GM19467 (cell line): ENCODE measurements around the gene FKBP1A.
"Not testable (repeated sequence)": the region's sequence is repeated elsewhere in the genome, so short reads cannot be mapped to it uniquely, and the experiment has no call there.

Experiments used
- ATAC-seq: cut with Tn5 transposase; IDR thresholded peaks from one replicate; pipeline ENCODE4 v1.9.1; 2021; ENCODE audit warnings: mild to moderate bottlenecking, moderate library complexity; ENCODE audit not compliant: unreplicated experiment

Gene FKBP1A

GRCh38 chr20:1417790-1418189 lies 24.9 kb upstream of the FKBP1A start:
- ATAC-seq, result no peak

- no peak for ATAC-seq
Observed at GRCh38 chr20:1417273-1417672, 24.4 kb upstream of the FKBP1A start.

- no peak for ATAC-seq
Observed at GRCh38 chr20:1415667-1416468, 23.0 kb upstream of the FKBP1A start.

DNA sequence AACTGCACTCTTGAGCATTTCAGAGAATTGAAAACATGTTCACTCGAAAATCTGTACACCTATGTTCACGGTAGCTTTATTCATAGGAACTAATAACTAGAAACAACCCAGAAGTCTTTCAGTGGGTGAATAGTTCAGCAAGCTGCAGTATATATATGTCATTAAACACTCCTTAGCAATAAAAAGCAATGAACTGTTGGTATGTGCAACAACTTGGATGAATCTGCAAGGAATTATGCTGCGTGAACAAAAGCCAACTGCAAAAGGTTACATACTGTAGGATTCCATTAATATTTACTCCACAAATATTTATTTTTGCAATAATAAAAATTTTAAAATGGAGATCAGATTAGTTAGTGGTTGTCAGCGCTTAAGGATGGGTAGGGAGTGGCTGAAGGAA lies 22.1 kb upstream of the FKBP1A start:
- ATAC-seq, result no peak

DNA sequence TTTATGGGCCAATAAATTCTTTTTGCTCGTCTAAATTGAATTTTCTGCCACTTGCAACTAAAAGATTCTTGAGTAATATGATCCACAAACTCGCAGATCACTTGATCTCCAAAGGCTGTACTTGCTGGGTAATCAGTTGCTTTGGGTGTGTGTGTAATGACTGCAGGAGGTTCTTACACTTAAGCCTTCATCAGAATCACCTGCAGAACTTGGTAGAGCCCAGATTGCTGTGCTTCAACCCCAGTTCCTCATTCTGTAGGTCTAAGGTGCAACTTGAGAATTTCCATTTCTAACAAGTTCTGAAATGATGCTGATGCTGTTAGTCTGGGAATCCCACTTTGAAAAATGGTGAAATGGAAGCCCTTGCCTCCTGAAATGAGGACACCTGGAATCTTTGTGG lies 12.9 kb upstream of the FKBP1A start:
- no peak for ATAC-seq

DNA sequence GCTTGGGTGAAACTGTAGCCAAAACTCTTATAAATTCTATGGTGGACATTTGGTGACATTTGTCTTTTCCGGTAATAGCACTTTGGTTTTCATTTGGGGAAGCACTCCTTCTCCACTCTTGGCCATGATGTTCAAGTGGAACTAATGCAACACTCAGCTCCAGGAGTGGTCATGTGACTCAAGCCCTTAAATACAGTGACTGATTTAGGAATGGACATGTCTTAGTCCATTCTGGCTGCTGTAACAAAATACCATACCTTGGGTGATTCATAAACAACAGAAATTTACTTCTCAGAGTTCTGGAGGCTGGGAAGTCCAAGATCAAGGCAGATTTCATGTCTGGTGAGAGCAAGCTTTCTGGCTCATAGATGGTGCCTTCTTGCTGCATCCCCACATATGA lies 10.8 kb upstream of the FKBP1A start:
- ATAC-seq, result no peak

GRCh38 chr20:1402149-1402548 lies 9.3 kb upstream of the FKBP1A start:
- no peak for ATAC-seq

GRCh38 chr20:1401451-1401907 lies 8.6 kb upstream of the FKBP1A start:
- ATAC-seq, result no peak

DNA sequence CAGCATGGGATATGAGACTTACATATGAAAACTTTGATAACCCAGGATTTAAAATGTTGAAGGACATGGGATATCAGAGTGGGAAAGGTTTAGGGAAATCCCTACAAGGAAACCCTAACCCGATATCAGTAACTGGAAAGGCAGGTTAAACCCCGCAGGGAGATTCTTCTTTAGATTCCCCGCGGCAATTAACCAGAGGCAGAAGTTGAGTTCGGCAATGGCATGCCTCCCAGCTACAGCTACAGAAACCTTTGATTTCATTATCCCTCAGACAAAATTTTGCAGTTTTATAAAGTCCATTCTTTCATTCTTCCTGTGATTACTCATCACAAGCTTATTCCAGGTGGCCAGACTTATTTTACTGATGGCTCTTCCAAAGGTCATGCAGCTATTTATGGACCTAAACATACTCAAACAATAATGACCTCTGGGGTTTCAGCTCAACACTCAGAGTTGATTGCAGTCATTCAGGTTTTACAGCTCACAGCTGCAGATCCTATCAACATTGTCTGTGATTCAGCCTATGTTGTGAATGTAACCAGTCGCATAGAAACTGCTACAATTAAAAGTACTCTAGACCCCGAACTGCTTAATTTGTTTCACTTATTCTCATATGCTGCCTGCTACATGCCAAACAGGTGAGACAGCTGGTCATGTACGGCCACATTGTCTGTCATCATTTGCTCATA lies 7.0 kb upstream of the FKBP1A start:
- ATAC-seq, result not testable (repeated sequence)

DNA sequence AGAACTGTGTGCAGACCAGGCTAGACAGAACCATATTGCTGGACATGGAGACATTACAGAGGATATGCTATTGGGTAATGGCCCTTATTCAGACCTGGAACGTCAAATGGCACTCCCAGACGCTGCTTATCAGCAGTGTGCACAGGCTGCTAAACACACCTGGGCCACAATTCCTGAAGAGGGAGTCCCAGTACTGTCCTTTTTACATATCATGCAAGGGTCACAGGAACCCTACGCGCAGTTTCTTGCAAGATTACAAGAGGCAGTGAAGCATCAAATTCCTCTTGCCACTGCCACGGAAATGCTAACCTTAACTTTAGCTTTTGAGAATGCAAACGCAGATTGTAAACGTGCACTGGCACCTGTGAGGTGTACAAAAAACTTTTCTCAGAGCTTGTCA lies 5.3 kb upstream of the FKBP1A start:
- ATAC-seq, result not testable (repeated sequence)

DNA sequence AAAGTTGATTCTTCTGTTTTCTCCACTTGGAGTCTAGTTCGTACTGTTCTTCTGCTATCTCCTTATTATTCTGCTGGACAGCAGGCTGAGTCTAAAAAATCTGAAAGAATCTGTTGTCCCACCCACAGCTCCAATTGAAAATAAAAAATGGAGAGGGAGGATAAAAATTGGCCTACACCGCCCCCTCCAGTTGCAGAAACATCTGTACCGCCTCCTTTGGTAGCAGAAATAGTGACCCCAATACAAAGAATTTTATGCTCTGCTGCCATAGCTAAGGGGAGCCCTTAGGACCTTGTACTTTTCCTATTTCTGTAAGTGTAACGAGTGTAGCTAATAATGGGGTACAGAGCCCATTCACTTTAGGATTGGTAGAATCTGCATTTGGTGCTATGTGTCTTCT lies 4.9 kb upstream of the FKBP1A start:
- ATAC-seq, result no peak

- ATAC-seq, result no peak
Observed at GRCh38 chr20:1396702-1397101, 3.8 kb upstream of the FKBP1A start.

DNA sequence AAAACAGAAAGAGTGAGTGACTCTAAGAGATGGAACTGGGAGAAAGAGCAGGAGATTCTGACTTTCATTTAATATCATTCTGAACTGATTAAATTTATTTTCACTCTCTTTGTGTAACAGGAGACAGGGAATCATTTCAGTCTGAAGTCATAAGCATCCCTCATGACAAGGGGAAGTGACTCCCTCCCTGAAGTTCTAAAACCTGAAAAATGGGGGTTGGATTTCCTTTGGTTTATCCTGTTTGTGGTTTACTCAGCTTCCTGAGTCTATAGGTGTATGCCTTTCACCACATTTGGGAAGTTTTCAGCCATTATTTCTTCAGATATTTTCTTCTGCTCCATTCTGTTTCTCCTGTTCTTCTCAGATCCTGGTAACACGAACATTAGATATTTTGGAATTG lies 3.4 kb upstream of the FKBP1A start:
- no peak for ATAC-seq

- no peak for ATAC-seq
Observed at GRCh38 chr20:1394686-1395085, 1.8 kb upstream of the FKBP1A start.

GRCh38 chr20:1393507-1393882 lies 641 bp upstream of the FKBP1A start:
- ATAC-seq, result no peak

- ATAC-seq, result peak; percentile 23
Observed at GRCh38 chr20:1392443-1392692, 486 bp downstream of the FKBP1A start.

- no peak for ATAC-seq
Observed at GRCh38 chr20:1391640-1392442, 1.0 kb downstream of the FKBP1A start.

DNA sequence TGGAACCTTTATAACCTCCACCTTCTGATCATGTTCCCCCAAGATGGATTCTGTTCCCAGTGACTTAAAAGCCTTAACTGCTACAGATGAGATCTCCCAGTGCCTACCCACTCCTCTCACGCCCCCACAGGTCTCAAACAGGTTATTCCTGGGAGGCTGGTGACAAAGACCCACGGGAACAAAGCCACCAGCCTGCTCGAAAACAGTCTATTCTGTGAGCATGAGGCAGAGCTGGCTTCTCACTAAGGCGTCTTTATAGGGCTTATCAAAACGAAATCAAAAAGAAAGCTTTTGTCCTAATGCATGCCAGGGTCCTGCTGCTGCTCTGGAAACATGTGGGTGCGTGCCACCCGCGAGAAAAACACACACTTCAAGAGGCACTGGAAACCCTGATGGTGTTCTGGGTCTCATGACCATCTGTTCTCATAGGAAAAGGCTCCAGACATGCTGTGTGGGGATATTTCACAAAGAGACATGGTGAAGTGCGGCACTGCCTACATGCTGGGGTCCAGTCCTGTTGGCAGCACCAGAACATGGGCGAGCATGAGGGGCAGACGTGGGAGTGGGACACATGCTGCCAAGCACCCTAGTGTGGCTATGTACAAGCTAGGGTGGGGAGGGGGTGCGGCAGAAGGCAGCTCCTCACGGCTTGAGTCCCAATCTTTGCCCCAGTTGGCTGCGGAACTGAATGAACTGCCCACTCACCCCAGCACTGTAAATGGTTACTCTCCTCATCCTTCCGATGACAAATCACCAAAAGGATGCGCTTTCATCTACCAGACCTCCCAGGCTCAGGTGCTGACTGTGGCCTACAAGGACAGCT lies 2.1 kb downstream of the FKBP1A start:
- no peak for ATAC-seq

DNA sequence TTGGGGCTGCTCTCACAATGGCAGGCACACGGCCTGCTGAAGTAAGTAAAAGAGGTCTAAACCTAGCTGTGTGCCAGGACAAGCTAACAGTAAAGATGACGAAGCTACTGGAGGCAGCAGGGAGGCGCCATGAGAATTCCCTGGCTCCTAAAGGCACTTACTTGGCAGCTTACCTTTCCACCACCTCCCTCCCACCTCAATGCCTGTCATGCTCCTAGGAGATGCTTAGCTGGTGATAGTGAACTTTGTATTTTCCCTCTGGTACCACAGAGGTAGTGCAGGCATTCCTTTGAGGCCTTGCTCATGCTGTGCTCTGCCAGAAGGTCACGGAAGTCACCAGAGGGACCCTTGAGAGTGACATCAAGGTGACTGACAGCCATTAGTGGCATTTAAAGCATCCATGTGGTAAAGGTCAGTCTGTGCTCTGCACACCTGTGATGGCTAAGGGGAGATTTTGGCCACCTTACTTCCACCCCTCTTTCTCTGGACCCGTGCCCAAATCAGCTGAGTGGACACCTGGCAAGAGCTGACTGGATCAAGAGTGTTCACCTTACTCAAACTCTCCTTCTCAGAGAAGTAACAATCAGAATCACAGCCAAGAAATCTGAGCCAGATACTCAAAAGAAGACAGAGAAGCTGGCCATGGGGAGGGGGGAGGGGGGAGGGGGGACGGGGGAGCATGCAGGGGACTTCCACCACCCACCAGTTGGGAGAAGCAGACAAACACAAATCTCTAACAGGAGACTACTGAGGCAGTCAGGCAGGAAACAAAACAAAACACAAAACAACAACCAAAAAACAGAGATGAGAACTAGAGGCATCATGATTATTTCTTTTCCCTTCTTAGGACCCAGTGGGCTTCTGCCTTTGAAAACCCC lies 2.9 kb downstream of the FKBP1A start:
- no peak for ATAC-seq
